Naive thymus-derived CD4-positive, alpha-beta T cell (primary cell): ENCODE data around the gene HRAS. TPM values are rescaled to one million over a fixed set of nuclear protein-coding genes. Genes with fewer than 3 reads are reported as not detected.

Source experiments
- ATAC-seq: fragments of 150-1000 bp; cut with Tn5 transposase; 2 replicates; pipeline ENCODE4 v1.10.0; 2021; ENCODE audit warnings: mild to moderate bottlenecking, moderate library complexity
- CTCF ChIA-PET: fragments of 350-600 bp; sonication (Branson Sonifier 250); formaldehyde crosslinking; loops from one replicate; lab custom pipeline; 2021; ENCODE audit warnings: antibody characterized with exemption; lab: Charles Lee
- POLR2A ChIA-PET: fragments of 350-600 bp; sonication (Branson Sonifier 250); formaldehyde crosslinking; loops from one replicate; lab custom pipeline; 2021; ENCODE audit warnings: antibody characterized with exemption, inconsistent platforms; lab: Charles Lee
- DNase-seq, 9 donors: peaks; one replicate each; pipeline versions ENCODE4 v3.0.0 to v3.0.0-alpha.2; 2020 to 2022; ENCODE audit warnings: mixed read lengths in 1 of 9
- H3K27ac ChIP-seq: one replicate; pipeline ENCODE4 v1.7.0; 2013; ENCODE audit warnings: mild to moderate bottlenecking, low read depth, low read length, moderate library complexity
- H3K27me3 ChIP-seq, 2 donors: one replicate each; pipeline ENCODE4 v1.7.0; 2013; ENCODE audit warnings: low read length in 2 of 2, mild to moderate bottlenecking in 2 of 2, moderate library complexity in 2 of 2; ENCODE audit not compliant: control insufficient read depth in 2 of 2, insufficient read depth in 2 of 2
- H3K36me3 ChIP-seq, 3 experiments: 1 replicate in 2 of 3; 2 replicates in 1 of 3; pipeline ENCODE4 v1.7.0; 2013; ENCODE audit warnings: low read length in 3 of 3, mild to moderate bottlenecking in 3 of 3, moderate library complexity in 1 of 3; ENCODE audit not compliant: insufficient read depth in 3 of 3, control insufficient read depth in 2 of 3
- H3K4me1 ChIP-seq, 2 donors: one replicate each; pipeline ENCODE4 v1.7.0; 2013; ENCODE audit warnings: low read length in 2 of 2, mild to moderate bottlenecking in 2 of 2, moderate library complexity in 1 of 2; ENCODE audit not compliant: control insufficient read depth in 2 of 2, insufficient read depth in 2 of 2
- H3K4me3 ChIP-seq: 2 replicates; pipeline ENCODE4 v1.7.0; 2013; ENCODE audit warnings: mild to moderate bottlenecking, low read length
- H3K9me3 ChIP-seq, 3 experiments: 1 replicate in 2 of 3; 2 replicates in 1 of 3; pipeline ENCODE4 v1.7.0; 2013; ENCODE audit warnings: low read length in 3 of 3; ENCODE audit not compliant: control insufficient read depth in 2 of 3
- H3K27ac Mint-ChIP-seq, 9 donors: one replicate each; pipeline ENCODE4 v1.8.0; 2020 to 2022; ENCODE audit warnings: mixed read lengths in 9 of 9, mild to moderate bottlenecking in 8 of 9, moderate library complexity in 5 of 9, inconsistent platforms in 2 of 9
- H3K27me3 Mint-ChIP-seq, 5 donors: one replicate each; pipeline ENCODE4 v1.8.0; 2021 to 2022; ENCODE audit warnings: mixed read lengths in 5 of 5, mild to moderate bottlenecking in 1 of 5
- H3K36me3 Mint-ChIP-seq, 5 donors: one replicate each; pipeline ENCODE4 v1.8.0; 2020 to 2022; ENCODE audit warnings: mixed read lengths in 5 of 5, mild to moderate bottlenecking in 3 of 5, inconsistent platforms in 1 of 5
- H3K4me1 Mint-ChIP-seq, 7 donors: one replicate each; pipeline ENCODE4 v1.8.0; 2020 to 2022; ENCODE audit warnings: mixed read lengths in 7 of 7, mild to moderate bottlenecking in 3 of 7, inconsistent platforms in 1 of 7
- H3K4me3 Mint-ChIP-seq, 10 donors: one replicate each; pipeline ENCODE4 v1.8.0; 2020 to 2022; ENCODE audit warnings: mild to moderate bottlenecking in 10 of 10, mixed read lengths in 10 of 10, moderate library complexity in 6 of 10, inconsistent platforms in 2 of 10
- H3K9me3 Mint-ChIP-seq, 11 donors: one replicate each; pipeline ENCODE4 v1.8.0; 2020 to 2022; ENCODE audit warnings: mixed read lengths in 11 of 11, mild to moderate bottlenecking in 4 of 11, inconsistent platforms in 1 of 11, moderate library complexity in 1 of 11
- intact Hi-C, 2 donors: fragments of 100-400 bp; cut with micrococcal nuclease; formaldehyde crosslinking; loops; one replicate each; pipeline ENCODE4 v1.15.1; 2023
- polyA plus RNA-seq, 2 donors: library from polyadenylated mRNA; unstranded; fragments of 300-500 nt; fragmentation: Illumina TruSeq; gene quantifications; one replicate each; pipeline ENCODE4 v1.2.3, GENCODE V29; 2021
- total RNA-seq, 6 experiments: library from RNA in 5 of 6; stranded (reverse) in 5 of 6; gene quantifications; 1 replicate in 5 of 6; 2 replicates in 1 of 6; pipeline ENCODE4 v1.2.3 and lab custom pipeline; 2021 to 2026

HRAS gene
- total and polyA plus RNA-seq, 7 experiments from 2014 or later: 12.6 to 52.0 (median 29.0) TPM

GRCh38 chr11:568306-569157 is 33.2 kb upstream of the HRAS start:
- H3K4me1 Mint-ChIP-seq: peaks cover 0 to 16% (median 3%) of the 10 kb centered on the region in 7 donors
- H3K4me3 Mint-ChIP-seq: peak overlapping the region; percentile 69 to 84 (median 77)
- intact Hi-C loops: loop anchor here (1.0 to 10.0 kb wide), 7 partner anchors 8 to 361 kb away; partner anchors contain the start of genes LMNTD2 (in 2 of the 2), PHRF1 (in 2 of the 2), RASSF7 (in 2 of the 2) and BET1L (in 1 of the 2)
- peaks cover 0 to 8% (median 0%) of the 10 kb centered on the region in 3 experiments for H3K36me3 ChIP-seq
- POLR2A ChIA-PET: interaction anchor here (0.8 to 3.2 kb wide), 12 partner anchors 9 to 158 kb away, joined by 3 to 17 read pairs (median 4); partner anchors contain the start of genes LMNTD2 and TMEM80
- peak overlapping the region; percentile 73 for H3K4me3 ChIP-seq
- H3K27ac Mint-ChIP-seq: peak overlapping the region in 3 of 9 donors; percentile 40 to 82 (median 68)
- no peaks in the 10 kb centered on the region for H3K9me3 ChIP-seq
- H3K27me3 Mint-ChIP-seq: no peaks in the 10 kb centered on the region
- CTCF ChIA-PET: no interaction called here
- H3K27ac ChIP-seq: peak overlapping the region; percentile 65
- H3K27me3 ChIP-seq: no peaks in the 10 kb centered on the region
- DNase-seq (peak; percentile 87 to 99 (median 95)), ATAC-seq (peak; percentile 95)
- H3K36me3 Mint-ChIP-seq: peaks cover 0 to 2% (median 0%) of the 10 kb centered on the region in 5 donors
- no peaks in the 10 kb centered on the region for H3K9me3 Mint-ChIP-seq
- H3K4me1 ChIP-seq: peaks cover 6 to 8% of the 10 kb centered on the region in 2 donors

GRCh38 chr11:567629-568292 is 32.4 kb upstream of the HRAS start:
- H3K9me3 Mint-ChIP-seq: no peaks in the 10 kb centered on the region
- H3K36me3 ChIP-seq: peaks cover 0 to 14% (median 0%) of the 10 kb centered on the region in 3 experiments
- no peaks in the 10 kb centered on the region for H3K9me3 ChIP-seq
- no peak for ATAC-seq
- peak overlapping the region; percentile 50 to 91 (median 70) for H3K4me3 Mint-ChIP-seq
- intact Hi-C loops: loop anchor here (1.0 to 10.0 kb wide), 7 partner anchors 7 to 360 kb away; partner anchors contain the start of genes LMNTD2 (in 2 of the 2), PHRF1 (in 2 of the 2), RASSF7 (in 2 of the 2) and BET1L (in 1 of the 2)
- H3K27ac Mint-ChIP-seq: peak overlapping the region; percentile 52 to 87 (median 76)
- DNase-seq: no peak
- peak overlapping the region; percentile 51 for H3K27ac ChIP-seq
- ChIA-PET CTCF (no interaction called here), POLR2A (interaction anchor here (0.7 to 3.2 kb wide), 8 partner anchors 8 to 159 kb away, joined by 3 to 17 read pairs (median 6); partner anchors contain the start of genes LMNTD2, PHRF1 and TMEM80)
- no peaks in the 10 kb centered on the region for H3K27me3 Mint-ChIP-seq
- H3K27me3 ChIP-seq: no peaks in the 10 kb centered on the region
- H3K4me1 Mint-ChIP-seq: peaks cover 0 to 16% (median 3%) of the 10 kb centered on the region in 7 donors
- H3K4me1 ChIP-seq: peaks cover 6 to 8% of the 10 kb centered on the region in 2 donors
- H3K4me3 ChIP-seq: peak overlapping the region; percentile 27
- H3K36me3 Mint-ChIP-seq: peaks cover 0 to 3% (median 0%) of the 10 kb centered on the region in 5 donors

DNA sequence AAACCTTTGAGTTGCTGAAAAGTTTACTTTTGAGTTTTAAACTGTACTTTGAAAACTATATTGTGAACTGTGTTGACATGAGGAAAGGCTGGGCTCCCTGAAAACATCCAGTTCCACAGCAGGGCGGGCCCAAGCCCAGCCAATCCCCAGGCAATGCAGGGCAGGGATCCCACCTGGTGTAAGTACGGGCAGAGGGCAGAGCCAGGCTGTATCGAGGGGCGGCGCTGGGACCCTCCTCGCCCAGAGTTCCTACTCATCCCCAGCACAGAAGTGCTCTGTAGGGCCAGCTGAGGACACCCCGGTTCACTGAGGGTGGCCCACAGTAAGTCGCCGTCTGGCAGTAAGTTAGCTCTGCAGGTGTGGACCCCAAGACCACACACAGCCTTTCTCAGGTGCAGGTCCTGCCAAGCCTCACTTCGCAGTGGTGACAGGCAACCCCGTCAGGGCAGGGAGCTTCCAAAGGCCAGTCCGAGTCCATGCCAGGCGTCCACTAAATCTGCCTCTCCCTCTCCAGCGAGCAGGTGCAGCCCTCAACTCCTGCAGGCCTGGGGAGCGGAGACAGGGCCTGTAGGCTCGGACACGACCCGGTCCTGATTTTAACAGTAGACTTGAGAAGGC is 31.7 kb upstream of the HRAS start:
- no peaks in the 10 kb centered on the region for H3K27me3 ChIP-seq

DNA sequence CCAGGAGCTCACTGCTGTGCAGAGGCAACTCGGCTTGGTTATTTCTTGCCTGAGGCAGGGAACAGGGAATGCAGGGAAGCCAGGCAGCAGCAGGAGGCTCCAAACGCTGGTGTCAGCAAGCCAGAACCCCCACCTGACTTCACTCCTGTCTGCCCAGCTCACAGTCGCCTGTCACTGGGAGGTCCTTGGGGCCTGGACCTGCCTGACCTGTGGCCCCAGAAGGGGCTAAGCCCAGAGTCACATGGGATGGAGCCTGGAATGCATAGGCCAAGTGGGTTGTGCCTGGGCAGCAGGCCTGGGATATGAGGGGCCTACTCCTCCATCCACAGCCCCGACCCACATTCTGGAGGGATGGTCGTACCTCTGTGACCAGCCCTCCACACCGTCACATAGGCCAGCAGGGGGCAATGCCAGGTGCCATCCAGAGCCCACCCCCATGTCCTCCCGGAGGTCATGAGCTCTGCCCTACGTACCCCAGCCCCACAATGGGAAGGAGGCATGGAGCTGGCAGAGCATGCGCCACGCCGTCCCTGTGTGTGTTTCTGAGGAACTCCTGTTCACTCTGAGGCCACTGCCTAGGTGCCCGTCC is 30.6 kb upstream of the HRAS start:
- peak overlapping the region in 1 of 9 donors; percentile 72 for H3K27ac Mint-ChIP-seq
- intact Hi-C loops: loop anchor here in 1 of 2 donors (5.0 to 10.0 kb wide), 2 partner anchors 229 to 359 kb away; partner anchors contain the start of genes BET1L, CEND1, RIC8A and SLC25A22
- no peaks in the 10 kb centered on the region for H3K9me3 Mint-ChIP-seq
- no peak for DNase-seq
- no peaks in the 10 kb centered on the region for H3K27me3 ChIP-seq
- no peak for ATAC-seq
- peaks cover 15 to 18% of the 10 kb centered on the region in 2 donors for H3K4me1 ChIP-seq
- peaks cover 0 to 21% (median 4%) of the 10 kb centered on the region in 7 donors for H3K4me1 Mint-ChIP-seq
- H3K36me3 Mint-ChIP-seq: peaks cover 0 to 5% (median 0%) of the 10 kb centered on the region in 5 donors
- POLR2A ChIA-PET: interaction anchor here (1.2 to 4.8 kb wide), 2 partner anchors 9 to 10 kb away, joined by 3 to 21 read pairs; partner anchors contain the start of gene PHRF1
- H3K9me3 ChIP-seq: no peaks in the 10 kb centered on the region
- no peaks in the 10 kb centered on the region for H3K27me3 Mint-ChIP-seq
- peak overlapping the region in 1 of 10 donors; percentile 91 for H3K4me3 Mint-ChIP-seq
- H3K36me3 ChIP-seq: peaks cover 0 to 14% (median 0%) of the 10 kb centered on the region in 3 experiments
- no peak overlapping the region for H3K27ac ChIP-seq
- H3K4me3 ChIP-seq: no peak overlapping the region
- CTCF ChIA-PET: interaction anchor here (0.7 to 1.6 kb wide), 4 partner anchors 10 to 157 kb away, joined by 3 to 7 read pairs (median 3); no protein-coding TSS in a partner anchor

More for the DNA sequence above, 31.7 kb upstream of the HRAS start:
- ChIA-PET CTCF (interaction anchor here (1.5 kb wide), 1 partner anchor 13 kb away, joined by 3 read pairs; no protein-coding TSS in a partner anchor), POLR2A (interaction anchor here (0.7 to 1.2 kb wide), 4 partner anchors 8 to 129 kb away, joined by 3 to 6 read pairs (median 4); partner anchors contain the start of genes PHRF1 and TMEM80)
- Mint-ChIP-seq H3K9me3 (no peaks in the 10 kb centered on the region), H3K4me1 (peaks cover 0 to 16% (median 3%) of the 10 kb centered on the region in 7 donors), H3K27me3 (no peaks in the 10 kb centered on the region), H3K36me3 (peaks cover 0 to 3% (median 0%) of the 10 kb centered on the region in 5 donors), H3K27ac (peak overlapping the region; percentile 52 to 87 (median 76)), H3K4me3 (peak overlapping the region; percentile 50 to 91 (median 70))
- Histone ChIP-seq H3K4me3 (no peak overlapping the region), H3K27ac (no peak overlapping the region), H3K9me3 (no peaks in the 10 kb centered on the region), H3K36me3 (peaks cover 0 to 14% (median 0%) of the 10 kb centered on the region in 3 experiments), H3K4me1 (peaks cover 6 to 12% of the 10 kb centered on the region in 2 donors)
- intact Hi-C loops: loop anchor here in 1 of 2 donors (5.0 to 10.0 kb wide), 2 partner anchors 228 to 360 kb away; partner anchors contain the start of genes BET1L, CEND1, RIC8A and SLC25A22
- peak in 1 of 9 donors; percentile 22 for DNase-seq
- no peak for ATAC-seq

GRCh38 chr11:563812-564578 is 28.6 kb upstream of the HRAS start:
- CTCF ChIA-PET: no interaction called here
- Histone ChIP-seq H3K36me3 (peaks cover 0 to 14% (median 0%) of the 10 kb centered on the region in 3 experiments), H3K4me3 (no peak overlapping the region), H3K27ac (no peak overlapping the region), H3K4me1 (peaks cover 14 to 18% of the 10 kb centered on the region in 2 donors), H3K9me3 (no peaks in the 10 kb centered on the region), H3K27me3 (no peaks in the 10 kb centered on the region)
- Mint-ChIP-seq H3K27ac (peak overlapping the region in 2 of 9 donors; percentile 38 to 80), H3K36me3 (peaks cover 0 to 5% (median 0%) of the 10 kb centered on the region in 5 donors), H3K4me1 (peaks cover 4 to 23% (median 9%) of the 10 kb centered on the region in 7 donors), H3K4me3 (peak overlapping the region in 3 of 10 donors; percentile 32 to 52 (median 41)), H3K27me3 (no peaks in the 10 kb centered on the region), H3K9me3 (no peaks in the 10 kb centered on the region)
- POLR2A ChIA-PET: interaction anchor here (0.6 to 4.8 kb wide), 5 partner anchors 12 to 348 kb away, joined by 3 to 21 read pairs (median 3); partner anchors contain the start of gene PHRF1
- ATAC-seq: no peak
- intact Hi-C loops: loop anchor here in 1 of 2 donors (10.0 kb wide), 1 partner anchor 231 kb away; the partner anchor contains the start of genes CEND1 and SLC25A22
- no peak for DNase-seq
